HCT116 (cell line): ENCODE data around the gene MID1.

Source experiments
- CBX3 ChIP-seq: IDR thresholded peaks from 2 replicates; pipeline ENCODE4 v1.6.1; 2012; ENCODE audit warnings: low read depth
- CEBPB ChIP-seq: IDR thresholded peaks from 2 replicates; pipeline ENCODE4 v1.6.1; 2012; ENCODE audit warnings: low read depth
- EGR1 ChIP-seq: IDR thresholded peaks from 2 replicates; pipeline ENCODE4 v1.6.1; 2012; ENCODE audit warnings: low read depth
- EZH2 ChIP-seq: fragments of 200-600 bp; sonication (generic); IDR thresholded peaks from 2 replicates; pipeline ENCODE4 v1.6.1; 2017; ENCODE audit warnings: antibody characterized with exemption, mixed run types
- EZH2phosphoT487 ChIP-seq: fragments of 200-600 bp; IDR thresholded peaks from 2 replicates; pipeline ENCODE4 v1.6.1; 2018; ENCODE audit warnings: antibody characterized with exemption, borderline replicate concordance
- JUND ChIP-seq: IDR thresholded peaks from 2 replicates; pipeline ENCODE4 v1.6.1; 2012
- POLR2A ChIP-seq: IDR thresholded peaks from 2 replicates; pipeline ENCODE4 v1.7.0; 2011; ENCODE audit warnings: borderline replicate concordance; ENCODE audit not compliant: insufficient read depth, insufficient read length; ENCODE audit errors: extremely low read depth
- POLR2AphosphoS5 ChIP-seq: IDR thresholded peaks from 2 replicates; pipeline ENCODE4 v1.6.1; 2011; ENCODE audit warnings: mild to moderate bottlenecking, low read depth, low read length, moderate library complexity
- TCF7L2 ChIP-seq: IDR thresholded peaks from 2 replicates; pipeline ENCODE4 v1.7.0; 2011; ENCODE audit warnings: borderline replicate concordance, inconsistent platforms; ENCODE audit not compliant: insufficient read depth, insufficient read length; ENCODE audit errors: extremely low read depth
- YY1 ChIP-seq: IDR thresholded peaks from 2 replicates; pipeline ENCODE4 v1.6.1; 2011; ENCODE audit warnings: low read length, low read depth, moderate library complexity, mild to moderate bottlenecking; ENCODE audit not compliant: insufficient replicate concordance; ENCODE audit errors: extremely low read depth
- TF ChIP-seq, protein P1 (sequence below), 3 experiments: fragments of 200-600 bp in 1 of 3; sonication (generic) in 1 of 3; IDR thresholded peaks in 2 of 3; conservative IDR thresholded peaks in 1 of 3; 2 replicates each; pipeline ENCODE4 v1.5.1; 2012 to 2017; ENCODE audit warnings: low read depth in 2 of 3, low read length in 2 of 3, antibody characterized with exemption in 1 of 3, borderline replicate concordance in 1 of 3, control low read depth in 1 of 3, mild to moderate bottlenecking in 1 of 3, mixed read lengths in 1 of 3, mixed run types in 1 of 3, moderate library complexity in 1 of 3; ENCODE audit not compliant: insufficient read depth in 1 of 3
- TF ChIP-seq, protein P2 (sequence below): IDR thresholded peaks from 2 replicates; pipeline ENCODE4 v1.6.1; 2012; ENCODE audit warnings: low read depth
- TF ChIP-seq, protein P3 (sequence below): IDR thresholded peaks from 2 replicates; pipeline ENCODE4 v1.6.1; 2012

DNA sequence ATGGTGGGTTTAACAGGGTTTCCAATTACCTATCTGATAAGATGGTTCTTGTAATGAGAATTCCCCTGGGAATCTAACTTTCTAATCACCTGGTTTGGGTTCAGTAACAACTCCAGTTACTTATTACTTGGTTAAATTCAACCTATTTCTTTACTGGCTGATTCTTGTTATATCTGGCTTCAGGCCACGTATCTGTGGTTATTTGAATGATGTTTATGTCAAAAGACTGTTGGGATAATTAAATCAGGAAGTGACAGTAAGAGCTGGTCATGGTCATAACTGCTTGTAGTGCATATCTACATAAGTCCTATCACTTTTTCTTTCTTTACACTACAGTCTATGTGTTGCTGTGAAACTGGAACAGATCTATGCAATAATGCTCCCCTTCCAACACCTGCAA, 108.1 kb downstream of the MID1 start:
- TF ChIP-seq, protein P1, sequence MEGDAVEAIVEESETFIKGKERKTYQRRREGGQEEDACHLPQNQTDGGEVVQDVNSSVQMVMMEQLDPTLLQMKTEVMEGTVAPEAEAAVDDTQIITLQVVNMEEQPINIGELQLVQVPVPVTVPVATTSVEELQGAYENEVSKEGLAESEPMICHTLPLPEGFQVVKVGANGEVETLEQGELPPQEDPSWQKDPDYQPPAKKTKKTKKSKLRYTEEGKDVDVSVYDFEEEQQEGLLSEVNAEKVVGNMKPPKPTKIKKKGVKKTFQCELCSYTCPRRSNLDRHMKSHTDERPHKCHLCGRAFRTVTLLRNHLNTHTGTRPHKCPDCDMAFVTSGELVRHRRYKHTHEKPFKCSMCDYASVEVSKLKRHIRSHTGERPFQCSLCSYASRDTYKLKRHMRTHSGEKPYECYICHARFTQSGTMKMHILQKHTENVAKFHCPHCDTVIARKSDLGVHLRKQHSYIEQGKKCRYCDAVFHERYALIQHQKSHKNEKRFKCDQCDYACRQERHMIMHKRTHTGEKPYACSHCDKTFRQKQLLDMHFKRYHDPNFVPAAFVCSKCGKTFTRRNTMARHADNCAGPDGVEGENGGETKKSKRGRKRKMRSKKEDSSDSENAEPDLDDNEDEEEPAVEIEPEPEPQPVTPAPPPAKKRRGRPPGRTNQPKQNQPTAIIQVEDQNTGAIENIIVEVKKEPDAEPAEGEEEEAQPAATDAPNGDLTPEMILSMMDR (IDR thresholded peaks at IDR 0.05 in 2 of 3, conservative IDR thresholded peaks at IDR 0.05 in 1 of 3; ENCODE audit: borderline replicate concordance in 1 of 3, insufficient read depth in 1 of 3, low read depth in 2 of 3, low read length in 2 of 3) = no peak
- TF ChIP-seq TCF7L2 (no peak), POLR2A (no peak), CBX3 (no peak), EZH2 (no peak), CEBPB (no peak), YY1 (no peak), EZH2phosphoT487 (no peak), POLR2AphosphoS5 (no peak), EGR1 (no peak), JUND (no peak)
- TF ChIP-seq, protein P2, sequence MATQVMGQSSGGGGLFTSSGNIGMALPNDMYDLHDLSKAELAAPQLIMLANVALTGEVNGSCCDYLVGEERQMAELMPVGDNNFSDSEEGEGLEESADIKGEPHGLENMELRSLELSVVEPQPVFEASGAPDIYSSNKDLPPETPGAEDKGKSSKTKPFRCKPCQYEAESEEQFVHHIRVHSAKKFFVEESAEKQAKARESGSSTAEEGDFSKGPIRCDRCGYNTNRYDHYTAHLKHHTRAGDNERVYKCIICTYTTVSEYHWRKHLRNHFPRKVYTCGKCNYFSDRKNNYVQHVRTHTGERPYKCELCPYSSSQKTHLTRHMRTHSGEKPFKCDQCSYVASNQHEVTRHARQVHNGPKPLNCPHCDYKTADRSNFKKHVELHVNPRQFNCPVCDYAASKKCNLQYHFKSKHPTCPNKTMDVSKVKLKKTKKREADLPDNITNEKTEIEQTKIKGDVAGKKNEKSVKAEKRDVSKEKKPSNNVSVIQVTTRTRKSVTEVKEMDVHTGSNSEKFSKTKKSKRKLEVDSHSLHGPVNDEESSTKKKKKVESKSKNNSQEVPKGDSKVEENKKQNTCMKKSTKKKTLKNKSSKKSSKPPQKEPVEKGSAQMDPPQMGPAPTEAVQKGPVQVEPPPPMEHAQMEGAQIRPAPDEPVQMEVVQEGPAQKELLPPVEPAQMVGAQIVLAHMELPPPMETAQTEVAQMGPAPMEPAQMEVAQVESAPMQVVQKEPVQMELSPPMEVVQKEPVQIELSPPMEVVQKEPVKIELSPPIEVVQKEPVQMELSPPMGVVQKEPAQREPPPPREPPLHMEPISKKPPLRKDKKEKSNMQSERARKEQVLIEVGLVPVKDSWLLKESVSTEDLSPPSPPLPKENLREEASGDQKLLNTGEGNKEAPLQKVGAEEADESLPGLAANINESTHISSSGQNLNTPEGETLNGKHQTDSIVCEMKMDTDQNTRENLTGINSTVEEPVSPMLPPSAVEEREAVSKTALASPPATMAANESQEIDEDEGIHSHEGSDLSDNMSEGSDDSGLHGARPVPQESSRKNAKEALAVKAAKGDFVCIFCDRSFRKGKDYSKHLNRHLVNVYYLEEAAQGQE = no peak
- TF ChIP-seq, protein P3, sequence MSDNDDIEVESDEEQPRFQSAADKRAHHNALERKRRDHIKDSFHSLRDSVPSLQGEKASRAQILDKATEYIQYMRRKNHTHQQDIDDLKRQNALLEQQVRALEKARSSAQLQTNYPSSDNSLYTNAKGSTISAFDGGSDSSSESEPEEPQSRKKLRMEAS = no peak
